ENCODE results near the gene PDE5A.
A peak's percentile ranks its signal among the peaks of the same experiment; 100 is the strongest.
"Not testable (repeated sequence)": the region's sequence is repeated elsewhere in the genome, so short reads cannot be mapped to it uniquely, and the experiment has no call there.

PDE5A gene

GRCh38 chr4:119666653-119667091, 38.1 kb upstream of the PDE5A start:
- DNase-seq (ENCODE audit: insufficient read length, low spot score): peak; percentile 15
- peak; percentile 93 for FAIRE-seq
- TF ChIP-seq, protein P1, sequence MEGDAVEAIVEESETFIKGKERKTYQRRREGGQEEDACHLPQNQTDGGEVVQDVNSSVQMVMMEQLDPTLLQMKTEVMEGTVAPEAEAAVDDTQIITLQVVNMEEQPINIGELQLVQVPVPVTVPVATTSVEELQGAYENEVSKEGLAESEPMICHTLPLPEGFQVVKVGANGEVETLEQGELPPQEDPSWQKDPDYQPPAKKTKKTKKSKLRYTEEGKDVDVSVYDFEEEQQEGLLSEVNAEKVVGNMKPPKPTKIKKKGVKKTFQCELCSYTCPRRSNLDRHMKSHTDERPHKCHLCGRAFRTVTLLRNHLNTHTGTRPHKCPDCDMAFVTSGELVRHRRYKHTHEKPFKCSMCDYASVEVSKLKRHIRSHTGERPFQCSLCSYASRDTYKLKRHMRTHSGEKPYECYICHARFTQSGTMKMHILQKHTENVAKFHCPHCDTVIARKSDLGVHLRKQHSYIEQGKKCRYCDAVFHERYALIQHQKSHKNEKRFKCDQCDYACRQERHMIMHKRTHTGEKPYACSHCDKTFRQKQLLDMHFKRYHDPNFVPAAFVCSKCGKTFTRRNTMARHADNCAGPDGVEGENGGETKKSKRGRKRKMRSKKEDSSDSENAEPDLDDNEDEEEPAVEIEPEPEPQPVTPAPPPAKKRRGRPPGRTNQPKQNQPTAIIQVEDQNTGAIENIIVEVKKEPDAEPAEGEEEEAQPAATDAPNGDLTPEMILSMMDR (IDR thresholded peaks at IDR 0.05; ENCODE audit: insufficient read depth, missing control alignments): no peak

DNA sequence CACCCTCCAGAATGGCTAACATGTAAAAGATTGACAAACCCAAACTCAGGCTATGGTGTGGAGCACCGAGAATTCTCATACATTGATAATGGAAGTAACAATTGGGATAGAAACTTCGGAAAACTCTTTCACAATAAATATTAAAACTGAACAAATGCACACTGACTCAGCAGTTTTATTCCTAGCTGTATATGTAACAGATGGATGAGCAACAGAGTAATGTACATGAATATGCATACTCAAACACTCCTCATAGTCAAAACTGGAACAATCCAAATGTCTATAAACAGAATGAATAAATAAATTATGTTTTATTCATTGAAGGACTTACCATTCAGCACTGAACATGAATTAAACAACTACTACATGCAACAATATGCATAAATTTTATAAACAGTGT, 37.1 kb upstream of the PDE5A start:
- TF ChIP-seq, protein P1 (IDR thresholded peaks at IDR 0.05; ENCODE audit: insufficient read depth, missing control alignments): no peak
- no peak for DNase-seq (ENCODE audit: insufficient read length, low spot score)
- FAIRE-seq: peak; percentile 21

DNA sequence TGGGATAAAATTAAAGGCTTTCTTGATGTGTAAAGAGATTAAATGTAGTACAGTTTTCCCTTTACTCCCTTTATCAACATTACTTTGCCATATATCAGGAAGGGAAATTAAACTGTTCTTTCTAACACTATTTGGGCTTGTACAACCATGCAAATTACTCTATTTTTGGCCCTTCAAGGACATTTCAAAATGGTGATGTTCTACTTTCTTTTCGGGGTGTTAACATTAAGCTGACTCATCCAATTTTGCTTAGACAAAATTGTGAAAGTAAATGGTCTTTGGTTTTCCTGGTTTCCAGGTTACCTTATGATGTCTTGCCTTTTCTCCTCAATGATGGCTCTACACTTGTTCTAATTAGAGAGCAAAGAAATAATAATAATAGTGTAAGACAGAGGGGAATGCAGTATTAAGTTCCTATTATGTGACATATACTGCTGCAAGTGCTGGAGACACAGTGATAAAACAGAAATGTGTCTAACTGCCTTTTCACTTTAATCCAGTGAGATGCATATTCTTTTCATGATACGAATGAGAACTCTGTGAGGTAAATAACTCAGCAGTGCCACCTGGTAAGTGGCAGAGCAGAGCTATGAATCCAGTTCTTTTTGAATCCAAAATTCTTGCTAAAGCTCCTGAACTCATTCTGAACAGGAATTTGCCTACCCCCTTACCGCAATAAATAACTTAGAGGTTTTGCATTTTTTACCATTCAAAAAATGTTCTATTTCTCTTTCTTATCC, 35.7 kb upstream of the PDE5A start:
- TF ChIP-seq, protein P1 (IDR thresholded peaks at IDR 0.05; ENCODE audit: insufficient read depth, missing control alignments): no peak
- DNase-seq (ENCODE audit: insufficient read length, low spot score) (no peak), FAIRE-seq (no peak)

GRCh38 chr4:119663160-119663788, 34.7 kb upstream of the PDE5A start:
- TF ChIP-seq, protein P1 (IDR thresholded peaks at IDR 0.05; ENCODE audit: insufficient read depth, missing control alignments): no peak
- DNase-seq (ENCODE audit: insufficient read length, low spot score): no peak
- FAIRE-seq: no peak

DNA sequence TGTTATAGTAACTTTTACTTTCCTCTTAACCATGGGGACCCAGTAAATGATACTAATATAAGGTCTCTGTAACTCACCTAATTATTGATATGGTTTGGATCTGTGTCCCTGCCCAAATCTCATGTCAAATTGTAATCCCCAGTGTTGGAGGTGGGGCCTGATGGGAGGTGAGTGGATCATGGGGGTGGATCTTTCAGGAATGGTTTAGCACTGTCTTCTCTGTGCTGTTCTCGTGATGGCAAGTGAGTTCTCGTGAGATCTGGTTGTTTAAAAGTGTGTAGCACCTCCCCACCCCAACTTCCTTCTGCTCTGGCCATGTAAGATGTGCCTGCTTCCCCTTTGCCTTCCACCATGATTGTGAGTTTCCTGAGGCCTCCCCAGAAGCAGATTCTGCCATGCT, 34.0 kb upstream of the PDE5A start:
- not testable (repeated sequence) for FAIRE-seq; DNase-seq (ENCODE audit: insufficient read length, low spot score)

- FAIRE-seq: peak; percentile 63
- no peak for DNase-seq (ENCODE audit: insufficient read length, low spot score)
Measured at GRCh38 chr4:119661231-119661630, 32.6 kb upstream of the PDE5A start.

DNA sequence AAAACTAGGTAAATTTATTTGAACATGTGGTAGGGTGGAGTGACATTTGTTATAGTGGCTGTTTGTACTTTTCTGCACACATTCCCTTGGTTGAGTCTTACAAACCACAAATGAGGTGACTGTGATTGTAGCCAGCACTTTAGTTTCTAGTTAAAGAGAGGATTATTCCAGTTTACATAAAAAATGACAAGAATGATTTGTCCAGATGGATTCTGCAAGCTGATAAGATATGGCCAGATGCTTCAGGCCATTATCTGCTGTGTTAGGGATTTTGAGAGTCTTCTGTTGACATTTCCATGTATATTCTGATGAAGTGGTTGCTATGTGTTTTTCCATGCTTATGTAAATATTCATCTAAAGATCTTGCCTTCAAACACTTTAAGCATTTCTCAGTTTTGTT, 31.0 kb upstream of the PDE5A start:
- FAIRE-seq (peak; percentile 58), DNase-seq (ENCODE audit: insufficient read length, low spot score) (no peak)
- TF ChIP-seq, protein P1 (IDR thresholded peaks at IDR 0.05; ENCODE audit: insufficient read depth, missing control alignments): no peak

More at GRCh38 chr4:119661231-119661630, 32.6 kb upstream of the PDE5A start:
- TF ChIP-seq, protein P1 (IDR thresholded peaks at IDR 0.05; ENCODE audit: insufficient read depth, missing control alignments): no peak
